Endothelial cell (in vitro differentiated cells): ENCODE results near the gene DDX20. TPM values are rescaled to one million over a fixed set of nuclear protein-coding genes. Genes with fewer than 3 reads are reported as not detected.

Experiments
- DNase-seq: peaks from one replicate; pipeline ENCODE4 v3.0.0; 2021; ENCODE audit warnings: low spot score
- H3K27ac Mint-ChIP-seq: one replicate; pipeline ENCODE4 v1.8.0; 2021; ENCODE audit warnings: mixed read lengths, inconsistent platforms; ENCODE audit not compliant: unreplicated experiment
- H3K27me3 Mint-ChIP-seq: one replicate; pipeline ENCODE4 v1.8.0; 2021; ENCODE audit warnings: mild to moderate bottlenecking, moderate library complexity, mixed read lengths, inconsistent platforms; ENCODE audit not compliant: unreplicated experiment
- H3K36me3 Mint-ChIP-seq: one replicate; pipeline ENCODE4 v1.8.0; 2021; ENCODE audit warnings: mild to moderate bottlenecking, low read depth, mixed read lengths, inconsistent platforms; ENCODE audit not compliant: unreplicated experiment
- H3K4me1 Mint-ChIP-seq: one replicate; pipeline ENCODE4 v1.8.0; 2021; ENCODE audit warnings: mild to moderate bottlenecking, mixed read lengths, inconsistent platforms; ENCODE audit not compliant: unreplicated experiment
- H3K4me3 Mint-ChIP-seq: one replicate; pipeline ENCODE4 v1.8.0; 2021; ENCODE audit warnings: mild to moderate bottlenecking, mixed read lengths, inconsistent platforms; ENCODE audit not compliant: unreplicated experiment
- H3K9me3 Mint-ChIP-seq: one replicate; pipeline ENCODE4 v1.8.0; 2021; ENCODE audit warnings: mixed read lengths, inconsistent platforms; ENCODE audit not compliant: unreplicated experiment
- long read RNA-seq: library from polyadenylated mRNA; unstranded; transcript quantifications from one replicate; pipeline ENCODE4 v2.0.0, GENCODE V29; 2020; ENCODE audit not compliant: unreplicated experiment
- total RNA-seq: library from RNA; stranded (reverse); fragmentation: NEBNext Ultra II Directional; extraction: Animal tissue kit (Norgen Biotek cat#: 25700); gene quantifications from one replicate; pipeline ENCODE4 v1.2.1, GENCODE V29; 2021; ENCODE audit not compliant: unreplicated experiment
- TF ChIP-seq, protein P1 (sequence below): fragments of 200-600 bp; sonication (generic); IDR thresholded peaks from one replicate; pipeline ENCODE4 v1.5.0; 2021; ENCODE audit warnings: antibody characterized with exemption; ENCODE audit not compliant: unreplicated experiment

Gene DDX20, protein sequence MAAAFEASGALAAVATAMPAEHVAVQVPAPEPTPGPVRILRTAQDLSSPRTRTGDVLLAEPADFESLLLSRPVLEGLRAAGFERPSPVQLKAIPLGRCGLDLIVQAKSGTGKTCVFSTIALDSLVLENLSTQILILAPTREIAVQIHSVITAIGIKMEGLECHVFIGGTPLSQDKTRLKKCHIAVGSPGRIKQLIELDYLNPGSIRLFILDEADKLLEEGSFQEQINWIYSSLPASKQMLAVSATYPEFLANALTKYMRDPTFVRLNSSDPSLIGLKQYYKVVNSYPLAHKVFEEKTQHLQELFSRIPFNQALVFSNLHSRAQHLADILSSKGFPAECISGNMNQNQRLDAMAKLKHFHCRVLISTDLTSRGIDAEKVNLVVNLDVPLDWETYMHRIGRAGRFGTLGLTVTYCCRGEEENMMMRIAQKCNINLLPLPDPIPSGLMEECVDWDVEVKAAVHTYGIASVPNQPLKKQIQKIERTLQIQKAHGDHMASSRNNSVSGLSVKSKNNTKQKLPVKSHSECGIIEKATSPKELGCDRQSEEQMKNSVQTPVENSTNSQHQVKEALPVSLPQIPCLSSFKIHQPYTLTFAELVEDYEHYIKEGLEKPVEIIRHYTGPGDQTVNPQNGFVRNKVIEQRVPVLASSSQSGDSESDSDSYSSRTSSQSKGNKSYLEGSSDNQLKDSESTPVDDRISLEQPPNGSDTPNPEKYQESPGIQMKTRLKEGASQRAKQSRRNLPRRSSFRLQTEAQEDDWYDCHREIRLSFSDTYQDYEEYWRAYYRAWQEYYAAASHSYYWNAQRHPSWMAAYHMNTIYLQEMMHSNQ
- total RNA-seq: 18.8 TPM
- long read RNA-seq, full-length matches to known transcripts: 9 of 14 reads
- long read RNA-seq, partial matches to known transcripts: 0 of 14 reads
- long read RNA-seq, other reads (novel, unspliced or antisense): 5 of 14 reads

DNA sequence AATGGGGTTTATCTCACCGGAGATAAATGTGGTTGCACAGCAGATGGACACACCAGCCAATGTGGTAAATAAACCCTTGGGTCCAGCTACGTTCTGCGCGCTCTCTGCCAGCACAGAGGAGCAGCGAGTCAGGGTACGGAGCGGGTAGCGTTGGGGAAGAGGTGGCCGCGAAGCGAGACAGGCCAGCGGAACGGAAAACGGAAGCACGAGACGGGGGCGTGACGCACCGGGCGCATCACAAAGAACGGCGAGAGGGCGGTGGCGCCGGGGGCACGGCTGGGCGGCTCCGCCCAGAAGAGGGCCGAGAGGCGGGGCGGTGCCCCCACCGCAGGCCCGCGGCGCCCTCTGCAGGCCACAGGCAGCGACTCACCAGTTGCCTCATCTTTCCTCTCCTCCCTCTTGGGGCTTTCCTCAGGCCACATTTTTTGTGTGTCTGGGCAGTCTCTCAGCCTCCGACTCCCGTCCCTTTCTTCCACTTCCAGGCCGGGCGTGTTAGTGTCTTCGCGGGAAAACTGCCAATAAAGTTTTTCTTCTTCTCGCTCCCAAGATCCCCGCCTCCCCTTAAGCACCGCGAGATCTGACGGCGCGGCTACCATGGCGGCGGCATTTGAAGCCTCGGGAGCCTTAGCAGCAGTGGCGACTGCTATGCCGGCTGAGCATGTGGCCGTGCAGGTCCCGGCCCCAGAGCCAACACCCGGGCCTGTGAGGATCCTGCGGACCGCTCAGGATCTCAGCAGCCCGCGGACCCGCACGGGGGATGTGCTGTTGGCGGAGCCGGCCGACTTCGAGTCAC lies at the start of gene DDX20:
TSS of gene DDX20 (plus strand) at position 571 of the 793 bp plus-strand sequence. CDS start at position 595, 24 bp downstream.
- Mint-ChIP-seq H3K27ac (peak within 1 kb of the TSS; percentile 98), H3K9me3 (peaks cover 5% of the 10 kb centered on the region)
- TF ChIP-seq, protein P1, sequence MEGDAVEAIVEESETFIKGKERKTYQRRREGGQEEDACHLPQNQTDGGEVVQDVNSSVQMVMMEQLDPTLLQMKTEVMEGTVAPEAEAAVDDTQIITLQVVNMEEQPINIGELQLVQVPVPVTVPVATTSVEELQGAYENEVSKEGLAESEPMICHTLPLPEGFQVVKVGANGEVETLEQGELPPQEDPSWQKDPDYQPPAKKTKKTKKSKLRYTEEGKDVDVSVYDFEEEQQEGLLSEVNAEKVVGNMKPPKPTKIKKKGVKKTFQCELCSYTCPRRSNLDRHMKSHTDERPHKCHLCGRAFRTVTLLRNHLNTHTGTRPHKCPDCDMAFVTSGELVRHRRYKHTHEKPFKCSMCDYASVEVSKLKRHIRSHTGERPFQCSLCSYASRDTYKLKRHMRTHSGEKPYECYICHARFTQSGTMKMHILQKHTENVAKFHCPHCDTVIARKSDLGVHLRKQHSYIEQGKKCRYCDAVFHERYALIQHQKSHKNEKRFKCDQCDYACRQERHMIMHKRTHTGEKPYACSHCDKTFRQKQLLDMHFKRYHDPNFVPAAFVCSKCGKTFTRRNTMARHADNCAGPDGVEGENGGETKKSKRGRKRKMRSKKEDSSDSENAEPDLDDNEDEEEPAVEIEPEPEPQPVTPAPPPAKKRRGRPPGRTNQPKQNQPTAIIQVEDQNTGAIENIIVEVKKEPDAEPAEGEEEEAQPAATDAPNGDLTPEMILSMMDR: peak; percentile 67

DNA sequence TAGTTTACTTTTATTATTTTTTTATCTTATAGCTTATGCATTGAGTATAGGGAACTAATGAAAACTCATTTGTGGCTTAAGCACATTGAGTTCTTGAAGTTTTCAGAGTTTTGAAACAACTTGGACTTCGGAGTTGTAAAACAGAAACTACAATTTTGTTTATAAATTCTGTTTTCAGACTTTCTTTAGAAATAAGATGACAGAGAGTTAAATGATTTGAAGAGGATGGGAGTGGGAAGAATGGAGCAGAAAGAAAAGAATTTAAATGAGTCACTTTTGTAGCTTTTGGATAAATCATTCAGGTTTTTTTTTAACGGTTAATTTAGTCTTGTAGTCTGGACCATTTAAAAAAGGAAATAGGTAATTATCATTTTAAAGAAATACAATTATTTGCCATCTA lies 48.8 kb upstream of the DDX20 start:
- Mint-ChIP-seq H3K27me3 (no peaks in the 10 kb centered on the region), H3K9me3 (no peaks in the 10 kb centered on the region), H3K27ac (no peak overlapping the region), H3K36me3 (no peaks in the 10 kb centered on the region), H3K4me1 (no peaks in the 10 kb centered on the region), H3K4me3 (no peak overlapping the region)
- no peak for DNase-seq
- TF ChIP-seq, protein P1: no peak

More for the DNA sequence above, at the start of gene DDX20:
- peak; percentile 92 for DNase-seq
- H3K36me3 Mint-ChIP-seq: peaks cover 4% of the 10 kb centered on the region
- peaks cover 23% of the 10 kb centered on the region for H3K4me1 Mint-ChIP-seq
- peak within 1 kb of the TSS; percentile 95 for H3K4me3 Mint-ChIP-seq
- H3K27me3 Mint-ChIP-seq: peaks cover 5% of the 10 kb centered on the region

DNA sequence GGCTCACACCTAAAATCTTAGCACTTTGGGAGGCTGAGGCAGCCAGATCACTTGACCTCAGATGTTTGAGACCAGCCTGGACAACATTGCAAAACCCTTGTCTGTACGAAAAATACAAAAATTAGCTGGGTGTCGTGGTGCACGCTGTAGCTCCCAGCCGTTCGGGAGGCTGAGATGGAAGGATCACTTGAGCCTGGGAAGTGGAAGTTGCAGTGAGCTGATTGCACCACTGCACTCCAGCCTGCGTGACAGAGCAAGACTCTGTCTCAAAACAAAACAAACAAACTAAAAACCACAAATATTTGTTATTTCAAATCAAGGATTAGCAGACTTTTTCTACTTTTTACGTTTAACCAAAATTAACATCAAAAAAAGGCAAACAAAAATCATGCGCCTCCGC lies 47.8 kb upstream of the DDX20 start:
- TF ChIP-seq, protein P1: no peak
- Mint-ChIP-seq H3K36me3 (no peaks in the 10 kb centered on the region), H3K27ac (no peak overlapping the region), H3K9me3 (no peaks in the 10 kb centered on the region), H3K27me3 (no peaks in the 10 kb centered on the region), H3K4me3 (no peak overlapping the region), H3K4me1 (no peaks in the 10 kb centered on the region)
- no peak for DNase-seq

DNA sequence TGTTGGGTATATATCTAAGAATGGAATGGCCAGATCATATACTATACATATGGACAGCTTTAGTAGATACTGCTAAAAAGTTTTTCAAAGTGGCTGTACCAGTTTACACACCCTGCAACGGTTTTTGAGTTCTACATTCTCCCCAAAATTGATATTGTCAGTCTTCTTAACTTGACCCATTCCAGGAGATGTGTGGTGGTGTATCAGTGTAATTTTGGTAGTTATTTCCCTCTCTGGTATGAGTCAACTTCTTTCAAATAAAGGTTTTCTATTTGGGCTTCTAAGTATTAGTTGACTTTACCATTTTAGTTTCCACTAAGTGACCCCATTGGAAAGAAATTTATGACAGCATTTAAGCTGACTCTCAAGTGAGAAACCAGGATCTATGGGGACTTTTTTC lies 45.7 kb upstream of the DDX20 start:
- no peaks in the 10 kb centered on the region for H3K27me3 Mint-ChIP-seq
- H3K27ac Mint-ChIP-seq: no peak overlapping the region
- TF ChIP-seq, protein P1: no peak
- H3K4me3 Mint-ChIP-seq: no peak overlapping the region
- H3K36me3 Mint-ChIP-seq: no peaks in the 10 kb centered on the region
- no peak for DNase-seq
- no peaks in the 10 kb centered on the region for H3K4me1 Mint-ChIP-seq
- no peaks in the 10 kb centered on the region for H3K9me3 Mint-ChIP-seq
